HEK293 (cell line): ENCODE data around the gene MACIR.

Experiments used
- ATF2 ChIP-seq: fragments of 450-650 bp; formaldehyde crosslinking; IDR thresholded peaks from 2 replicates; pipeline ENCODE4 v1.5.1; 2016; ENCODE audit warnings: missing biosample characterization, missing genetic modification characterization, low read depth
- REST ChIP-seq: fragments of 450-650 bp; formaldehyde crosslinking; IDR thresholded peaks from 2 replicates; pipeline ENCODE4 v1.5.1; 2016; ENCODE audit warnings: missing biosample characterization, missing genetic modification characterization
- SETDB1 ChIP-seq: IDR thresholded peaks from one replicate; pipeline ENCODE4 v1.6.1; 2017; ENCODE audit warnings: mild to moderate bottlenecking, low read length, moderate library complexity, mixed read lengths; ENCODE audit not compliant: insufficient read length
- ZBTB7A ChIP-seq: fragments of 450-650 bp; formaldehyde crosslinking; IDR thresholded peaks from 2 replicates; pipeline ENCODE4 v1.5.1; 2016; ENCODE audit warnings: low read depth, missing biosample characterization, missing genetic modification characterization
- ZNF184 ChIP-seq: fragments of 450-650 bp; IDR thresholded peaks from 2 replicates; pipeline ENCODE4 v1.5.1; 2018; ENCODE audit warnings: missing biosample characterization, mild to moderate bottlenecking, missing genetic modification characterization
- ZNF610 ChIP-seq: fragments of 450-650 bp; formaldehyde crosslinking; IDR thresholded peaks from 2 replicates; pipeline ENCODE4 v1.5.1; 2016; ENCODE audit warnings: missing biosample characterization, missing genetic modification characterization, borderline replicate concordance
- ZNF639 ChIP-seq: fragments of 450-650 bp; formaldehyde crosslinking; IDR thresholded peaks from 2 replicates; pipeline ENCODE4 v1.5.1; 2016; ENCODE audit warnings: missing biosample characterization, missing genetic modification characterization
- ZNF707 ChIP-seq: fragments of 450-650 bp; formaldehyde crosslinking; IDR thresholded peaks from 2 replicates; pipeline ENCODE4 v1.5.1; 2016; ENCODE audit warnings: missing biosample characterization, missing genetic modification characterization
- TF ChIP-seq, protein P1 (sequence below): fragments of 450-650 bp; formaldehyde crosslinking; IDR thresholded peaks from 2 replicates; pipeline ENCODE4 v1.5.1; 2016; ENCODE audit warnings: missing biosample characterization, missing genetic modification characterization
- TF ChIP-seq, protein P2 (sequence below): fragments of 450-650 bp; formaldehyde crosslinking; IDR thresholded peaks from 2 replicates; pipeline ENCODE4 v1.5.1; 2017; ENCODE audit warnings: missing biosample characterization, mild to moderate bottlenecking, missing genetic modification characterization, moderate library complexity

DNA sequence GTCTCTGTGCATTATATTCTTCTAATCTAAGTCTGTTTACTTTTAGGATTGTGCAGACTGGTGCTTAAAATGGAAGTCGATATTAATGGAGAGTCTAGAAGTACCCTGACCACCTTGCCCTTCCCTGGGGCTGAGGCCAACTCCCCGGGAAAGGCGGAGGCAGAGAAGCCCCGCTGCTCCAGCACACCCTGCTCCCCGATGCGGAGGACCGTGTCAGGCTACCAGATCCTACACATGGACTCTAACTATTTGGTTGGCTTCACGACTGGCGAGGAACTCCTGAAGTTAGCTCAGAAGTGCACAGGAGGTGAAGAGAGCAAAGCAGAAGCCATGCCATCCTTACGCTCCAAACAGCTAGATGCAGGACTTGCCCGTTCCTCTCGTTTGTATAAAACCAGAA, 17.3 kb downstream of the MACIR start:
- TF ChIP-seq ZNF184 (no peak), SETDB1 (no peak), REST (tag by site-specific recombination) (no peak), ATF2 (no peak), ZBTB7A (no peak), ZNF707 (tag by site-specific recombination) (no peak), ZNF639 (tag by site-specific recombination) (no peak), ZNF610 (tag by site-specific recombination) (no peak)
- TF ChIP-seq, protein P1, sequence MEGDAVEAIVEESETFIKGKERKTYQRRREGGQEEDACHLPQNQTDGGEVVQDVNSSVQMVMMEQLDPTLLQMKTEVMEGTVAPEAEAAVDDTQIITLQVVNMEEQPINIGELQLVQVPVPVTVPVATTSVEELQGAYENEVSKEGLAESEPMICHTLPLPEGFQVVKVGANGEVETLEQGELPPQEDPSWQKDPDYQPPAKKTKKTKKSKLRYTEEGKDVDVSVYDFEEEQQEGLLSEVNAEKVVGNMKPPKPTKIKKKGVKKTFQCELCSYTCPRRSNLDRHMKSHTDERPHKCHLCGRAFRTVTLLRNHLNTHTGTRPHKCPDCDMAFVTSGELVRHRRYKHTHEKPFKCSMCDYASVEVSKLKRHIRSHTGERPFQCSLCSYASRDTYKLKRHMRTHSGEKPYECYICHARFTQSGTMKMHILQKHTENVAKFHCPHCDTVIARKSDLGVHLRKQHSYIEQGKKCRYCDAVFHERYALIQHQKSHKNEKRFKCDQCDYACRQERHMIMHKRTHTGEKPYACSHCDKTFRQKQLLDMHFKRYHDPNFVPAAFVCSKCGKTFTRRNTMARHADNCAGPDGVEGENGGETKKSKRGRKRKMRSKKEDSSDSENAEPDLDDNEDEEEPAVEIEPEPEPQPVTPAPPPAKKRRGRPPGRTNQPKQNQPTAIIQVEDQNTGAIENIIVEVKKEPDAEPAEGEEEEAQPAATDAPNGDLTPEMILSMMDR (tag by site-specific recombination): no peak
- TF ChIP-seq, protein P2, sequence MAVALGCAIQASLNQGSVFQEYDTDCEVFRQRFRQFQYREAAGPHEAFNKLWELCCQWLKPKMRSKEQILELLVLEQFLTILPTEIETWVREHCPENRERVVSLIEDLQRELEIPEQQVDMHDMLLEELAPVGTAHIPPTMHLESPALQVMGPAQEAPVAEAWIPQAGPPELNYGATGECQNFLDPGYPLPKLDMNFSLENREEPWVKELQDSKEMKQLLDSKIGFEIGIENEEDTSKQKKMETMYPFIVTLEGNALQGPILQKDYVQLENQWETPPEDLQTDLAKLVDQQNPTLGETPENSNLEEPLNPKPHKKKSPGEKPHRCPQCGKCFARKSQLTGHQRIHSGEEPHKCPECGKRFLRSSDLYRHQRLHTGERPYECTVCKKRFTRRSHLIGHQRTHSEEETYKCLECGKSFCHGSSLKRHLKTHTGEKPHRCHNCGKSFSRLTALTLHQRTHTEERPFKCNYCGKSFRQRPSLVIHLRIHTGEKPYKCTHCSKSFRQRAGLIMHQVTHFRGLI (tag by site-specific recombination): no peak
